Hematopoietic multipotent progenitor cell treated with erythropoietin and hydrocortisone succinate and interleukin-3 and kit ligand, for 4 days (in vitro differentiated cells): Measurements from ENCODE around the gene KCTD7.
"Not testable (repeated sequence)": the region's sequence is repeated elsewhere in the genome, so short reads cannot be mapped to it uniquely, and the experiment has no call there.

Experiments
- DNase-seq: peaks from one replicate; pipeline ENCODE4 v3.0.0-alpha.2; 2015

KCTD7 gene

GRCh38 chr7:66619341-66619948, 9.2 kb upstream of the KCTD7 start:
- DNase-seq: not testable (repeated sequence)

DNA sequence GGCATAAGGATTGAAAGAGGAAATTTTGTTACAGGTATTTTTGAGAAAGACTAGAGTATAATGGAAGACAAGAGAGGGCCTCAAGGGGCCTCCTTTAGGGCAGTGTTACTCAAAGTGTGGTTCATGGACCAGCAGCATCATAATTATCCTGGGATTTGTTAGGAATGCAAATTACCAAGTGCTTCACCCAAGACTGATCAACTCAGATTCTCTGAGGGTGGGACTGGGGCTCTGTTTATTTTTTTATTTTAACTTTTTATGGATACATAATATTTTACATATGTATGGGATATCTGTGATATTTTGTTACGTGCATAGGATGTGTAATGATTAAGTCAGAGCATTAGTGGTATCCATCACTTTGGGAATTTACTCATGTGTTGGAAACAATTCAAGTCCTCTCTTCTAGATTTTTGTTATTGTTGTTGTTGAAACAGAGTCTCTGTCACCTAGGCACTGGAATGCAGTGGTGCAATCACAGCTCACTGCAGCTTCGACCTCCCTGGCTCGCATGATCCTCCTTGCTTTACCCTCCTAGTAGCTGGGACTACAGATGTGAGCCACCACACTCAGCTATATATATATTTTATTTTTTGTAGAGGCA, 2.2 kb upstream of the KCTD7 start:
- DNase-seq: no peak

- peak; percentile 44 for DNase-seq
These were observed 1.5 kb upstream of the KCTD7 start for GRCh38 chr7:66627151-66627681.

DNA sequence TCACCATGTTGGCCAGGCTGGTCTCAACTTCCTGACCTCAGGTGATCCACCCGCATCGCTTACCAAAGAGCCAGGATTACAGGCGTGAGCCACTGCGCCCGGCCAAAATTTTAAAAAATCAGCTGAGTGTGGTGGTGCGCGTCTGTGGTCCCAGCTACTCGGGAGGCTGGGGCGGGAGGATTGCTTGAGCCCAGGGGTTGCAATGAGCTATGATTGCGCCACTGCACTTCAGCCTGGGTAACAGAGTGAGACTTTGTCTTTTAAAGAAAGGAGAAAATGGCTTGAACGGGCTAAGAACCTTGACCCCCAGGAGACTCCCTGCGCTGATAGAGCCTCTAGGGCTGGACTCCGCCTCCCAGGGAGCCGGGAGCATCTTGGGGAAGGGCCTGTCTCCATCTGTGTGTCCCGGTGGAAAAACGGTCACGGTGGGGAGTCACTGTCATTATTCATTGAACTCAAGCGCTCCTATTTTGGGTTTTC, 760 bp upstream of the KCTD7 start:
- no peak for DNase-seq

DNA sequence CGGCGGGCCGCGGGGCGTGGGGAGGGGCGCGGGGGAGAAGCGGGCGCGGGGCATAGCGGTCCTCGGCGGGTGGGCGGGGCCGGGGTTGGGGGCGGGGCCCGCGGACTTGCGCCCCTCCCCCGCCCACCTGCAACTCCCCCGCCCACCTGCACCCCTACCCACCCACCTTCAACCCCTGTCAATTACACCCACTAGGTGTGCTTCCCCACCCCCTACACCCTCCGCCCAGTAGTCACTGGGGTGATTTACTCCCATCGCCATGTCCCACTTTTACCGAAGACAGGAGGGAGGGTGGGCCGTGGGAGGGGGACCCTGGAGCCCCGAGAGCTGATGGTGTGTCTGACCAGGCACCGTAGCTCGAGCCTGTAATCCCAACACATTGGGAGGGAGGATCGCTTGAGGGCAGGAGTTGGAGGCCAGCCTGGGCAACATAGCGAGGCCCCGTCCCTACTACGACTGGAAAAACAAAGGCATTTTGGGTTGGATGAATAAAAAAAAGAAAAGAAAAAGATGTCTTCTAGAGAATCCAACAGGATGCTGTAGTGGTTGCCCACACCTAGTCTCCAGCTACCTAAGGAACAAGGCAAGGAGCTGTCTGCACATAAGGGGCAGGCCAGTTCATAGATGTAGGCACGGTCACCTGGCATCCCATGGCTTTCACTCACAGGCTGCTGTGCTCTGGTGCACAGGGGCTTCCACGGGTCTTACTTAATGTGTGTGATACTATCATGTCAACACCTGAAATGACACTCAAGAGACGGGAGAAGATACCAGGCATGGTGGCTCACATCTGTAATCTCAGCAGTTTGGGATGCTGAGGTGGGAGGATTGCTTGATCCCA, 761 bp downstream of the KCTD7 start:
- no peak for DNase-seq

- peak; percentile 66 for DNase-seq
These were observed 1.9 kb downstream of the KCTD7 start for GRCh38 chr7:66630531-66630930.

GRCh38 chr7:66631471-66631870, 2.8 kb downstream of the KCTD7 start:
- peak; percentile 80 for DNase-seq

DNA sequence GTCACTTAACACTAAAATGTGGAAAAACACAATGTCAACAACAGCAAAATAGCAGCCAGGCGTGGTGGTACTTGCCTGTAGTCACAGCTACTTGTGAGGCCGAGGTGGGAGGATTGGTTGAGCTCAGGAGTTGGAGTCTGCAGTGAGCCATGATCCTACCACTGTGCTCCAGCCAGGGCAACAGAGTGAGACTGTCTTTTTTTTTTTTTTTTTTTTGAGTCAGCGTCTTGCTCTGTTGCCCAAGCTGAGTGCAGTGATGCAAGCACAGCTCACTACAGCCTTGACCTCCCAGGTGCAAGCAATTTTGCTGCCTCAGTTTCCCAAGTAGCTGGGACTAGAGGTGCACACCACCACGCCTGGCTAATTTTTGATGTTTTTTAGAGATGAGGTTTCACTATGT, 6.1 kb downstream of the KCTD7 start:
- no peak for DNase-seq

DNA sequence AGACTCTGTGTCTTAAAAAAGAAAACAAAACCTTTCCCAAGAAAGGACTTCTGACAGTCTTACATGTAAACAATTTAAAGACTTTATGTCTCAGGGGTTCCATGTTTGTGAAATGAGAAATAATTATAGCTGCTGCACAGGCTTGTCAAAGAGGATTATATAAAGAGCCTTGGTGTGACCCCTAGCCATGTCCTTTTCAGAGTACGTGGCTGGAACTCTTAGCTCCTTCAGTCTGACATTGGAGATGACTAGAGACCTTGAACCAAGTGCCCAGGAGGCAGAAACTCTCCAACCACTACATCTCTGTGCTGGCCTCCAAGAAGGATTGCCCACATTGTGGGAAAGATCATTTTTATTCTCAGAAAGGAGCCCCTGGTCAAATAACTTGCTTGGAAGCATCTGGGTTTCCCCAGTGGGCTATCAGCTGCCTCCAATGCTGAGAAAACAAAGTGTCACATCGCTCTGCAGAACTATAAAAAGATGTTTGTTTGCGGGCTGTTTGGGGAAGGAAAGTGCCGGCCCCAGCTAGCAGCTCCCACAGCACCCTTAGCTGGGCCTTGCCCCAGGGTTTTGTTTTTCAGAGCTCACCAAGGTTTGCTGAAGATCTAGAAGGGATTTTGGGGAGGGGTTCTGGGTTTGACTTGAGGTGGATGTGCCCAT, 6.8 kb downstream of the KCTD7 start:
- DNase-seq: not testable (repeated sequence)

DNA sequence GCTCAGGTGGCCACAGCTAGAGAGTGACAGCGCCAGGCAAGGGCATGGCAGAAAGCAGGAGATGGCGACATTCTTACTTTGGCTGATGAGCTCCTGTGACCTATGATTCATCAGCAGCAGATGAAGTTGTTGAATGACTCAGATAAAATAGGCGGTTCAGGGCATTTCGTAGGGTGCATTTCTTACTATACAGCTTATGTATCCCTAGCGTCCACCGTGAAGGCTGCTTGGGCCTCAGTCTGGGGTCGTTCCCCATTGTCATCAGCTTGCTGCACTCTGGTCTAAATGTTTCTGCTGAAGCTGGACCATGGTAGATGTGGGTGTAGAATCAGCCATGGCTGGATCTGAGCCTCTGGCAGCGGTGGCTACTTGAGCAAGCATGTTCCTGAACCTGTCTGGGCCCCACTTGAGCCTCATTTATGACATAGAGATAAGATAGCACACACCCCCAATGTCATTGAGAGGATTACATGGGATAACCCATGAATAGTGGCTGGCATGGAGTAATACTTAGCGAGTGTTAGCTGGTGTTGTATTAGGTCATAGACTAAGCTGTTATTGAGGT, 7.4 kb downstream of the KCTD7 start:
- peak; percentile 48 for DNase-seq

DNA sequence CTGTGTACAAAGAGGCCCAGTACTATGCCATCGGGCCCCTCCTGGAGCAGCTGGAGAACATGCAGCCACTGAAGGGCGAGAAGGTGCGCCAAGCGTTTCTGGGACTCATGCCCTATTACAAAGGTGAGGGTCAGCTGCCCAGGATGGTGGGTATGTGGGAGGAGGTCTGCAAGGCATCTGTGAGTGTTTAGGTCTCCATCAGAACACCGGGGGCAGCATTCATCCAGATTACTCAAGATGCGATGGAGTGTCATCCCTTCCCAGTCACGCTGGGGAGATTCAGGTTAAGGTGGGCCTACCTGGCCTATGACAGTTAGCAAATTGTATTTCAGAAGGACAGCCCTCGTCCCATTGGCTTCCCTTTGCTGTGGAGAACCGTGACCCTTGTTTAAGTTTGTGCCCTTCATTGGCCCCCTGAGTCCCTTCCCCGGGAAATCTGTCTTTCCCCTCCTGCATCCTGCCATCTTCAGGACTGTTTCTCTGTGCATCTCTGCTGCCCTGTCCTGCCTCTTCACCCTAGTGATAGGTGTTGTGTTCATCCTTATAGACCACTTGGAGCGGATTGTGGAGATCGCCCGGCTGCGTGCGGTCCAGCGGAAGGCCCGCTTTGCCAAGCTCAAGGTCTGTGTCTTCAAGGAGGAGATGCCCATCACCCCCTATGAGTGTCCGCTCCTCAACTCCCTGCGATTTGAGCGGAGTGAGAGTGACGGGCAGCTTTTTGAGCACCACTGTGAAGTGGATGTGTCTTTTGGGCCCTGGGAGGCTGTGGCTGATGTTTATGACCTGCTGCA, 9.8 kb downstream of the KCTD7 start:
- DNase-seq: no peak

DNA sequence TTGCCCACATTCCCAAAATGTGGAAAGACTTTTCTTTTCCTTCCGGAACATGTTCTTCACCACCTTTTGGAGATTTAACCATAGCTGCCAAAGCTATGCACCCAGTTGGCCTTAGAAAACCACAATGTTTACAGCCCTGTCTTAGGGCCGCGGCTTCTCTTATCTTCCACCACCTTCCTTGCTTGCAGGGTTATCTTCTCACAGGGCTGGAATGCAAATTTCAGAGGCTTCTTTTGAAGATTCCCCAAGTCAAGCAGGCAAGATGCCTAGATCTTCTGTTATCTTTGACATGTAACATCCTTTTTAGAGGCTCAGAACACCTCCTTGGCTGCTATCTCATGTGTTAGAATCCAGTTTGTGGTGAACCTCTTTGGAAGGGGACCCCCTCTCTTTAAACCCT, 11.1 kb downstream of the KCTD7 start:
- DNase-seq: peak; percentile 94

DNA sequence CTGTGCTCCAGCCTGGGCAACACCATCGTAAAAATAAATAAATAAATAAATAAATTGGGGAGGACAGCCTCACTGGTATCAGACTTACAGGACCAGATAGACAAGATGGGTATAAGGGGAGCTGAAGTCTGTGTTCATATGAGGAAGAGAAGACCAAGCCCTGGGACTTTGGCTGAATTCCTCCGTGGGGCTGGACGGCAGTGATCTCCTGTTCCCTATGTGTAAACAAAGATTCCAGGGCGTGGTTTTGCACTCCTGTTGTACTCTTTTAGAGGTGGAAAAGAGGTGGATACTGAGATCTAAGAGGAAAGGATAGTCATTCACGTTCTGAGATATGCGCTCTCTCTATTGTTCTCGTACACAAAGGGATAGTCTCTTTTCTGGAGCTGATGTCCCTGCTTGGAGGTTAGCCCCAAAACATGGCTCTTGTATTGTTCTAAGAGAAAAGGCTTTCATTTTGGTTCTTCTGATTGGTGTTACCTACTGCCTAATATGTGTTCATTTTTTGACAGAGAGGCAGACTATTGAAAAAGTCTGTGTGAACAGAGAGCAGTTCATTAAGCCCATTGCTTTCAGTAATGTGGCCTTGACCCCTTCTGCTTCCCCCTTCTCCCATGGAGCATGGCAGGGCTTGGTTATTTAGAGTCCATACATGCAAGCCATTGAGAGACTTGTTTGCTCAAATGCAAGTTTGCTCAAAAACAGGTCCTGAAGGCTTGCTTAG, 12.3 kb downstream of the KCTD7 start:
- DNase-seq: no peak

GRCh38 chr7:66641526-66641871, 12.8 kb downstream of the KCTD7 start:
- no peak for DNase-seq

DNA sequence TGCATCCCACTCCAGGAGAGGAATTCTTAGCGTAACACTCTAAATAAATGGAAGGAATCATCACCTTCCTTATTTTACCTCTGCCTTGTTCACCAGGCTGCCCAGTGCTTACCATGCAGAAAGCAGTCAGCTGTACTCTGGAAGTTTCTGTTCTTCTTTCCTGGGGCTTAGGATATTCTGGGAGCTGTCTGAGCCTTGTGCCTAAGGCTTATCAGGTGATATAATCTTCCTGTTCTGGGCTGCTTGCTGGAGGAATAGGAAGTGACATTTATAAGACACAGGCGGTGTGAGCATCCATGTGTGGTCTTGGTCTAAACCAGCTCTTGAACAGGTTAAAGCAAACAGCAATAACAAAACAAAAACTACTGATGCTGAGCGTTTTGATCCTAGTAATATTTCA, 13.5 kb downstream of the KCTD7 start:
- DNase-seq: no peak

DNA sequence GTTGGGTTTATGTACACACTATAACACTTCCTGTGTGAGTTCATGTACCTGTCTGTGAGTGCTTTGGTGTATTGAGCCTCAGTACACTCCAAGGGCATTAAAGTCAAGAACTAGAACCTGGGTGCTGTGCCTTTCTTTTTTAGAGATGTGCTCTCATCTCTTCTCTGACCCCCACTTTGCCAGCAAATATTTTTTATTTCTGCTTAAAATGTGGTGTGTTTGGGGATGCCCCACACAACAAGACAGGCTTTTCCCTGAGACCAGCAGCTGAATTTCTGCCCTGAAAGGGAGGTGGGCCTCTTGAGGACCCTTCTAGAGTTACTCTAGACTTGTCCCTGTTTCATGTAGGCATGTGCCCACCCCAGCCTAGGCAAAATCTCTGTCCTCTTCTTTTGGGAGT, 14.3 kb downstream of the KCTD7 start:
- DNase-seq: no peak

DNA sequence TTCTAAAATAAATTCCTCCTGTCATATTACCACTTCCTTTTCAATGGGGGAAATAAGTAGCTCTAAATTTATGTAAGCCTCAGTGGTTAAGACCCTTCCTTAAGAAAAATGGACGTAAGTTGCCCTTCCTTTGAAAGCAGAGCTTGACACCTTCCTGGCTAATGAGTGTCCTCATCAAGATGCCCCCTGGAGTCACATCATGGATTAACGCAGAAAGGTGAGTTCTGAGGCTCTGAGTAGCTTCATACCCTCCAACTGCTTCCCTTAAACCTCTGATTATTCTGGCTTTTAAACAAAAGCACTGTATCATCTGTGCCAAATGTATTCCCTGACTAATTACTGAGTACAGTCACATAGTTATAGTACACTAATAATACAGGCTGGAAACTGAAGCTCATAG, 14.7 kb downstream of the KCTD7 start:
- DNase-seq: no peak

GRCh38 chr7:66651026-66651425, 22.3 kb downstream of the KCTD7 start:
- DNase-seq: not testable (repeated sequence)

GRCh38 chr7:66653719-66654274, 25.1 kb downstream of the KCTD7 start:
- not testable (repeated sequence) for DNase-seq

DNA sequence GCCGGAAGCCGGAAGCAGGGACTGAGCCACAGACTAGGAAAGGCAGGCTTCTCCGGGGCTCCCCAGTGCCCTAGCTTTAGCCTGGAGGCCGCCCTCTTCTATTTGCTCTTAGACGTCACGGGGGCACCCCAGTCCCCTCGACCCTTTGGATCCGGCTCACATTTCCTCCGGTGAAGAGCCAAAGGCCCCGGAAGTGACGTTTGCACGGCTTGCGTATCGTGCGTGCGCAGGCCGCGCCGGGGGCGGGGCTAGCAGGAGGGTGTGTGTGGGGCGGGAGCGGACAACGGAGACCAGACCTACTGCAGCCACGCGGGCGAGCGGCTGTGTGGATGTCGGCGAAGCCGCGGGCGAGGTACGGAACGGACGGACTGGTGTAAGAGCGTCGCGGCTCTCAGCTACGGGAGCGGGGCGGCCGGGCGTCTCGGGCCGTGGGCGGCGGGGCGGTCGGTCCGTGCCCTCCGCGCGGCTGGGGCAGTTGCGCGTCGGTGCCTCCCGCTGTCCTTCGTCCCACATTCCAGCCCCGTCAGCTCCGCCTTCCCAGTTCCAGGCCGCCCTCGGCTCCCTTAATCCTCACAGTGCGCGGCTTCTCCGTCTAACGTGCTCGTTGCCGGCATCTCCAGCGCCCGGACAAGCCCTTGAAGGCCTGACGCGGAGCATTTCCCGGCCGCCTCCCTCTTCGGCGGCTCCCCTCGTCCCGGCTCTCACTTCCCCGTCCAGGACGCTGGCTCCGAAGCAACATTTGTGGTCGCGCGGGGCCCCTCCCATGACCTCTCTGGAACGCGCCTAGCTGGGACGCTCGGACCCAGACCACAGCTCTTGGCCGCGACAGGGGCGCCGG, 25.8 kb downstream of the KCTD7 start:
- DNase-seq: peak; percentile 100
